B cell (primary cell): Measurements from ENCODE around the gene ZNF614. TPM values are rescaled to one million over a fixed set of nuclear protein-coding genes. Genes with fewer than 3 reads are reported as not detected.
"Not testable (repeated sequence)": the region's sequence is repeated elsewhere in the genome, so short reads cannot be mapped to it uniquely, and the experiment has no call there.

Source experiments
- ATAC-seq: fragments of 200-7000 bp; cut with Tn5 transposase; one replicate; pipeline ENCODE4 v1.10.0; 2021; ENCODE audit warnings: low read depth, mild to moderate bottlenecking, moderate number of reproducible peaks, moderate library complexity
- CTCF ChIA-PET: fragments of 350-600 bp; sonication (Branson Sonifier 250); formaldehyde crosslinking; loops from one replicate; lab custom pipeline; 2021; ENCODE audit warnings: antibody characterized with exemption, inconsistent platforms; lab: Charles Lee
- POLR2A ChIA-PET: fragments of 350-600 bp; sonication (Branson Sonifier 250); formaldehyde crosslinking; loops from one replicate; lab custom pipeline; 2021; ENCODE audit warnings: antibody characterized with exemption; lab: Charles Lee
- DNase-seq: peaks from one replicate; pipeline ENCODE4 v3.0.0; 2013
- H2AFZ ChIP-seq: 2 replicates; pipeline ENCODE4 v1.6.1; 2012; ENCODE audit warnings: mild to moderate bottlenecking, low read depth, low read length; ENCODE audit not compliant: insufficient read depth, poor library complexity, severe bottlenecking
- H3K27ac ChIP-seq, 2 donors: 1 replicate in 1 of 2; 2 replicates in 1 of 2; pipeline ENCODE4 v1.5.1; 2012 to 2013; ENCODE audit warnings: low read length in 2 of 2, mild to moderate bottlenecking in 2 of 2, moderate library complexity in 1 of 2
- H3K27me3 ChIP-seq, 4 experiments: fragments of 200-600 bp in 1 of 4; sonication (generic) in 1 of 4; replicated peaks in 1 of 4; 1 replicate in 2 of 4; 2 replicates in 2 of 4; pipeline versions ENCODE4 v1.6.1 to v1.7.0; 2013 to 2016; ENCODE audit warnings: low read length in 3 of 4, mild to moderate bottlenecking in 2 of 4, mixed read lengths in 1 of 4, moderate library complexity in 1 of 4; ENCODE audit not compliant: insufficient read depth in 4 of 4, control insufficient read depth in 3 of 4; ENCODE audit errors: control extremely low read depth in 1 of 4
- H3K36me3 ChIP-seq, 2 experiments: replicated peaks in 1 of 2; 1 replicate in 1 of 2; 2 replicates in 1 of 2; pipeline versions ENCODE4 v1.6.1 to v1.7.1; 2013; ENCODE audit warnings: low read length in 1 of 2; ENCODE audit not compliant: insufficient read depth in 2 of 2, control insufficient read depth in 1 of 2; ENCODE audit errors: control extremely low read depth in 1 of 2, extremely low read depth in 1 of 2
- H3K4me1 ChIP-seq, 2 donors: fragments of 200-600 bp in 1 of 2; sonication (generic) in 1 of 2; 1 replicate in 1 of 2; 2 replicates in 1 of 2; pipeline versions ENCODE4 v1.5.1 to v1.6.1; 2013 to 2017; ENCODE audit warnings: low read length in 2 of 2; ENCODE audit not compliant: control insufficient read depth in 2 of 2, insufficient read depth in 2 of 2
- H3K4me2 ChIP-seq: replicated peaks from 2 replicates; pipeline ENCODE3; 2012; ENCODE audit warnings: mild to moderate bottlenecking, low read depth, low read length; ENCODE audit not compliant: poor library complexity, severe bottlenecking
- H3K4me3 ChIP-seq, 5 experiments: fragments of 200-600 bp in 1 of 5; sonication (generic) in 1 of 5; 1 replicate in 3 of 5; 2 replicates in 2 of 5; pipeline versions ENCODE4 v1.5.1 to v1.7.0; 2011 to 2016; ENCODE audit warnings: low read length in 4 of 5, mild to moderate bottlenecking in 4 of 5, low read depth in 2 of 5, control low read depth in 1 of 5, moderate library complexity in 1 of 5; ENCODE audit not compliant: insufficient read depth in 1 of 5; ENCODE audit errors: control extremely low read depth in 1 of 5, extremely low read depth in 1 of 5
- H3K79me2 ChIP-seq: fragments of 200-600 bp; sonication (generic); one replicate; pipeline ENCODE4 v1.6.0; 2016; ENCODE audit warnings: low read length; ENCODE audit not compliant: control insufficient read depth, insufficient read depth
- H3K9ac ChIP-seq: fragments of 200-600 bp; sonication (generic); 2 replicates; pipeline ENCODE4 v1.6.1; 2017; ENCODE audit warnings: mild to moderate bottlenecking, low read length, moderate library complexity
- H3K9me3 ChIP-seq, 3 donors: one replicate each; pipeline versions ENCODE4 v1.6.1 to v1.7.1; 2013; ENCODE audit warnings: low read length in 2 of 3; ENCODE audit not compliant: control insufficient read depth in 2 of 3, insufficient read depth in 1 of 3; ENCODE audit errors: control extremely low read depth in 1 of 3
- H4K20me1 ChIP-seq: 2 replicates; pipeline ENCODE4 v1.6.0; 2012; ENCODE audit warnings: mild to moderate bottlenecking, low read length; ENCODE audit not compliant: insufficient read depth, control insufficient read depth, poor library complexity, severe bottlenecking
- H3K27ac Mint-ChIP-seq: one replicate; pipeline ENCODE4 v1.8.0; 2021; ENCODE audit warnings: mixed read lengths
- H3K27me3 Mint-ChIP-seq: one replicate; pipeline ENCODE4 v1.8.0; 2021; ENCODE audit warnings: mixed read lengths
- H3K4me1 Mint-ChIP-seq: one replicate; pipeline ENCODE4 v1.8.0; 2021; ENCODE audit warnings: mixed read lengths
- H3K4me3 Mint-ChIP-seq: one replicate; pipeline ENCODE4 v1.8.0; 2021; ENCODE audit warnings: mixed read lengths
- H3K9me3 Mint-ChIP-seq: one replicate; pipeline ENCODE4 v1.8.0; 2022; ENCODE audit warnings: mixed read lengths; ENCODE audit not compliant: insufficient read depth
- CTCF ChIP-seq: fragments of 200-600 bp; IDR thresholded peaks from one replicate; pipeline ENCODE4 v1.8.0; 2022; ENCODE audit warnings: antibody characterized with exemption, mild to moderate bottlenecking
- EZH2 ChIP-seq: IDR thresholded peaks from 2 replicates; pipeline ENCODE4 v1.6.1; 2012; ENCODE audit warnings: borderline replicate concordance, low read depth, mild to moderate bottlenecking, moderate library complexity, low read length; ENCODE audit not compliant: insufficient read depth, poor library complexity, severe bottlenecking
- WGBS: methylation state at CpG from one replicate; pipeline ENCODE4 v1.1.5; 2013; ENCODE audit warnings: missing lambda C conversion rate; ENCODE audit not compliant: insufficient coverage; 5-methylcytosine and 5-hydroxymethylcytosine counted together
- intact Hi-C: fragments of 100-400 bp; cut with micrococcal nuclease; formaldehyde crosslinking; loops from one replicate; pipeline ENCODE4 v1.10.0; 2022
- polyA plus RNA-seq: library from polyadenylated mRNA; depleted of rRNA; stranded (reverse); fragments of >200 nt; gene quantifications from 2 replicates; pipeline ENCODE4 v1.2.3, GENCODE V29; 2012
- total RNA-seq, 2 donors: library from RNA; stranded (reverse); fragments of 120-200 nt in 1 of 2; gene quantifications; 1 replicate in 1 of 2; 2 replicates in 1 of 2; pipeline versions ENCODE4 v1.2.3 to v1.2.4, GENCODE V29; 2013 to 2022

ZNF614 gene
- total and polyA plus RNA-seq, 2 donors (not counting 1 experiment from before 2014, with no cell fraction given) = 3.5 to 14.3 TPM

GRCh38 chr19:51980926-51981325 is 47.3 kb downstream of the ZNF614 start:
- H3K27ac Mint-ChIP-seq, DNase-seq, intact Hi-C loops, H3K27me3 ChIP-seq, H3K4me1 ChIP-seq, H3K9ac ChIP-seq, ATAC-seq, H3K4me3 Mint-ChIP-seq, H4K20me1 ChIP-seq, CTCF ChIA-PET, H3K4me1 Mint-ChIP-seq, H3K4me2 ChIP-seq, H3K4me3 ChIP-seq, H2AFZ ChIP-seq, H3K27ac ChIP-seq, H3K27me3 Mint-ChIP-seq: not testable (repeated sequence)
- H3K36me3 ChIP-seq = peaks cover 1 to 40% of the 10 kb centered on the region in 2 experiments
- POLR2A ChIA-PET = interaction anchor here (0.6 kb wide), 1 partner anchor 1178 kb away, joined by 3 read pairs; no protein-coding TSS in a partner anchor
- H3K9me3 Mint-ChIP-seq = peaks cover 40% of the 10 kb centered on the region
- H3K9me3 ChIP-seq = peaks cover 9 to 82% (median 62%) of the 10 kb centered on the region in 3 donors
- WGBS = 100% methylated on average over 4 of the region's 6 CpGs
- peaks cover 99% of the 10 kb centered on the region for H3K79me2 ChIP-seq

GRCh38 chr19:51980116-51980736 is 48.0 kb downstream of the ZNF614 start:
- Histone ChIP-seq H3K79me2 (peaks cover 96% of the 10 kb centered on the region), H2AFZ (no peak overlapping the region), H3K4me2 (no peak overlapping the region), H3K27ac (no peak overlapping the region), H4K20me1 (no peaks in the 10 kb centered on the region), H3K27me3 (no peaks in the 10 kb centered on the region), H3K9ac (no peak overlapping the region), H3K4me1 (peaks cover under 1 to 1% of the 10 kb centered on the region in 2 donors), H3K9me3 (peaks cover 9 to 83% (median 64%) of the 10 kb centered on the region in 3 donors), H3K36me3 (peaks cover 1 to 43% of the 10 kb centered on the region in 2 experiments), H3K4me3 (no peak overlapping the region)
- ATAC-seq = no peak
- TF ChIP-seq CTCF (no peak), EZH2 (no peak)
- Mint-ChIP-seq H3K4me3 (no peak overlapping the region), H3K27ac (no peak overlapping the region), H3K4me1 (peaks cover 6% of the 10 kb centered on the region), H3K27me3 (no peaks in the 10 kb centered on the region), H3K9me3 (peaks cover 40% of the 10 kb centered on the region)
- no peak for DNase-seq
- WGBS = 100% methylated on average over 2 of the region's 6 CpGs
- ChIA-PET CTCF (no interaction called here), POLR2A (no interaction called here)
- intact Hi-C loops = no loop called here
